ENCODE data around the gene CAV1.

The CAV1 gene

GRCh38 chr7:116560021-116560970, 35.5 kb downstream of the CAV1 start:
- TF ChIP-seq CTCF (IDR thresholded peaks at IDR 0.05; ENCODE audit: extremely low read depth, missing control alignments): no peak
- no peak for DNase-seq (ENCODE audit: low spot score)

- no peak for TF ChIP-seq CTCF (IDR thresholded peaks at IDR 0.05; ENCODE audit: extremely low read depth, missing control alignments)
- DNase-seq (ENCODE audit: low spot score): no peak
Measured at GRCh38 chr7:116561697-116562483, 37.1 kb downstream of the CAV1 start.

GRCh38 chr7:116562529-116563121, 37.8 kb downstream of the CAV1 start:
- no peak for TF ChIP-seq CTCF (IDR thresholded peaks at IDR 0.05; ENCODE audit: extremely low read depth, missing control alignments)
- no peak for DNase-seq (ENCODE audit: low spot score)

DNA sequence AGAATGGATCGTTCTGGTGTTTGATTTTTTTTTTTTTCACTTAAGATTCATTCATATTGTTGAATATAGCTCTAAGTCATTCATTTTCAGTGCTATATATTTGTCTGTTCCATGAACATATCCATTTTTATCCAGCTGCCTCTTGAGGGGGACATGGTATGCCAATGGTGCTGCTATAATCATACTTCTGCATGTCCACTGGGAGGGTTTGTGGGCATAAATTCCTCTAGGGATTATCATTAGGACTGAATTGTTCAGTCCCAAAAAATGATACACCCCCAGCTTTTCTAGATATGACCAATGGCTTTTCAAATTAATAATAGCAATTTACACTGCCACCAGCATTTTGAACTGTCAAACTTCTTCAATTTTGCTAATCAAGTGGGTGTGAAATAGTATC, 41.1 kb downstream of the CAV1 start:
- TF ChIP-seq CTCF (IDR thresholded peaks at IDR 0.05; ENCODE audit: extremely low read depth, missing control alignments): no peak
- DNase-seq (ENCODE audit: low spot score): no peak

DNA sequence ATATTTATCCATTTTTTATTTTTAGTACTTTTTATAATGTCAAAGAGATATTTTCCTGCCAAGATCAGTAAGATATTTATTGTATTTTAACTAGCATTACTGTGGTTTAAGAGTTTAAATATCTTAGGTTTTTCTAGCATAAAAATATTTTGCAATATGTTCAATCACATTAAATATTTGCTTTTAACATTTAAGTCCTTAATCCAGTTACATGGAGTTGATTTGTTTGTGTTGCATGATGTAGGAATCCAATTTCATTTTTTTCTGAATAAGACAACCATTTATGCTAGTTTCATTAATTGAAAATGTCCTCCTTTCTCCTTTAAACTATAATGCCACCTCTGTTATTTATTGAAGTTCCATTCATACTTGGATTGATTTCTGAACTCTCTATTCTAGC, 41.8 kb downstream of the CAV1 start:
- DNase-seq (ENCODE audit: low spot score): no peak
- TF ChIP-seq CTCF (IDR thresholded peaks at IDR 0.05; ENCODE audit: extremely low read depth, missing control alignments): no peak

DNA sequence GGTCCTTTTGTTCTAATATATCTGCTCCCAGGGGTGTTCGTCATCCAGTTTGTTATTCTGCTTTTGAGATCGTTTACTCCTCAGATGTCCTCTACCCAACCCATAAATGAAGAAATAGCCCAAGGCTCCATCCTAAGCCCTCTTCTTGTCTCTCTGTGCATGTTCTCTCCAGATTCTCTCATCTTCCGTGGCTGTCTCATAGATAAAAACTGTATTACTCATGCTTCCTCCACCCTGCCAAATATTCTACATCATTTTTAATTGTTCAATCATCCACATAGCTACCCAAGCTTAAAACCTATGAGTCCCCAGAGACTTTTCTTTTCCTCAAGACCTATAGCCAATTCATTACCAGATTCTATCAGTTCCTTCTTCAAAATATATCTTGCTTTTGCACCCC, 44.9 kb downstream of the CAV1 start:
- DNase-seq (ENCODE audit: low spot score): no peak

More for the DNA sequence above, 44.9 kb downstream of the CAV1 start:
- no peak for TF ChIP-seq CTCF (IDR thresholded peaks at IDR 0.05; ENCODE audit: extremely low read depth, missing control alignments)
